ENCODE results near the gene GDF3. TPM values are rescaled to one million over a fixed set of nuclear protein-coding genes. Genes with fewer than 3 reads are reported as not detected.
"Not testable (repeated sequence)": the region's sequence is repeated elsewhere in the genome, so short reads cannot be mapped to it uniquely, and the experiment has no call there.

The GDF3 gene
- total RNA-seq, 4 donors from 2014 or later = not detected

- Histone ChIP-seq H3K4me1 (peaks cover 0 to 10% (median 5%) of the 10 kb centered on the region in 4 donors), H3K9me3 (no peaks in the 10 kb centered on the region), H3K4me3 (no peak overlapping the region), H3K36me3 (no peaks in the 10 kb centered on the region), H3K27me3 (peaks cover 9% of the 10 kb centered on the region), H3K27ac (no peak overlapping the region)
- no peak for TF ChIP-seq EP300 (IDR thresholded peaks at IDR 0.05; ENCODE audit: low read depth)
- TF ChIP-seq POLR2AphosphoS5 (IDR thresholded peaks at IDR 0.05) = no peak
- TF ChIP-seq POLR2A (IDR thresholded peaks at IDR 0.05) = no peak
- no peak for TF ChIP-seq CTCF (IDR thresholded peaks at IDR 0.05)
- DNase-seq = no peak
- 80% methylated on average over 1 of the region's 1 CpG; no CpG with 5 or more reads in 1 of the 2 donors for WGBS, 2 donors (ENCODE audit: low coverage in 1 of 2)
- in situ Hi-C loops (cut with MboI; ENCODE audit: low pct_ligation_motif_present in 1 of 4, low pct_unique_long_range_greater_than_20kb in 1 of 4, low sequenced_read_pairs in 3 of 4) = loop anchor here in 1 of 4 donors (5.0 kb wide), 1 partner anchor 420 kb away; no protein-coding TSS in a partner anchor
- intact Hi-C loops (cut with DNase I; ENCODE audit: low total_unique reads) = loop anchor here (5.0 kb wide), 1 partner anchor 425 kb away; no protein-coding TSS in a partner anchor
Observed at GRCh38 chr12:7642287-7642686, 53.3 kb downstream of the GDF3 start.

DNA sequence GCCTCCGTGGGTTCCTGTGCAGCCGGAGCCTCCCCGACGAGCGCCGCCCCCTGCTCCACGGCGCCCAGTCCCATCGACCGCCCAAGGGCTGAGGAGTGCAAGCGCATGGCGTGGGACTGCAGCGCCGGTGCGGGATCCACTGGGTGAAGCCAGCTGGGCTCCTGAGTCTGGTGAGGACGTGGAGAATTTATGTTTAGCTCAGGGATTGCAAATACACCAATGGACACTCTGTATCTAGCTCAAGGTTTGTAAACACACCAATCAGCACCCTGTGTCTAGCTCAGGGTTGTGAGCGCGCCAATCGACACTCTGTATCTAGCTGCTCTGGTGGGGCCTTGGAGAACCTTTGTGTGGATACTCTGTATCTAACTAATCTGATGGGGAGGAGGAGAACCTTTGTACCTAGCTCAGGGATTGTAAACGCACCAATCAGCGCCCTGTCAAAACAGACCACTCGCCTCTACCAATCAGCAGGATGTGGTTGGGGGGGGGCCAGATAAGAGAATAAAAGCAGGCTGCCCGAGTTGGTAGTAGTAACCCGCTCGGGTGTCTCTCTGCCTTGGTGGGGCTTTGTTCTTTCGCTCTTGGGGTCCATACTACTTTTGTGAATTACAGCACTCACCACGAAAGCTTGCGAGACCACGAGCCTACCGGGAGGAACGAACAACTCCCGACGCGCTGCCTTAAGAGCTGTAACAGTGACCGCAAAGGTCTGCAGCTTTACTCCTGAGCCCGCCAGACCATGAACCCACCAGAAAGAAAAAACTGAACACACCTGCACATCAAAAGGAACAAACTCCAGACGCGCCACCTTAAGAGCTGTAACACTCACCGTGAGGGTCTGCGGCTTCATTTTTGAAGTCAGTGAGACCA lies 55.2 kb downstream of the GDF3 start:
- not testable (repeated sequence) for DNase-seq
- intact Hi-C loops (cut with DNase I; ENCODE audit: low total_unique reads) = loop anchor here (5.0 kb wide), 1 partner anchor 423 kb away; no protein-coding TSS in a partner anchor

More for the DNA sequence above, 55.2 kb downstream of the GDF3 start:
- 67% methylated on average over 40 of the region's 40 CpGs; no CpG with 5 or more reads in 1 of the 2 donors for WGBS, 2 donors (ENCODE audit: low coverage in 1 of 2)
- in situ Hi-C loops (cut with MboI; ENCODE audit: low pct_ligation_motif_present in 1 of 4, low pct_unique_long_range_greater_than_20kb in 1 of 4, low sequenced_read_pairs in 3 of 4) = loop anchor here in 1 of 4 donors (5.0 kb wide), 1 partner anchor 418 kb away; no protein-coding TSS in a partner anchor
- H3K4me1 ChIP-seq, H3K9me3 ChIP-seq, H3K36me3 ChIP-seq: not testable (repeated sequence)
- H3K4me3 ChIP-seq = peak overlapping the region in 3 of 4 donors; percentile 11 to 36 (median 16)
- H3K27ac ChIP-seq = peak overlapping the region in 1 of 4 donors; percentile 25
- H3K27me3 ChIP-seq = peaks cover 12% of the 10 kb centered on the region

Other genes starting within 250 kb of the GDF3 start
- 10 to 100 TPM; 14.9 to 80.3 (median 43.8) TPM for gene CD163, start 192.0 kb downstream of the GDF3 start, total RNA-seq
- gene APOBEC1, start 29.9 kb downstream of the GDF3 start, total RNA-seq = 1 to 10 TPM in 2 of 4 donors, not detected in 2; 5.7 to 8.3 TPM
- gene DPPA3, start 15.7 kb upstream of the GDF3 start, total RNA-seq = not detected
- not detected for gene CLEC4C, start 51.6 kb upstream of the GDF3 start, total RNA-seq
- gene NANOGNB, start 69.4 kb upstream of the GDF3 start, total RNA-seq = not detected
- under 1 TPM in 2 of 4 donors, not detected in 2; 0.16 to 0.41 TPM for gene NANOG, start 93.6 kb upstream of the GDF3 start, total RNA-seq
- gene SLC2A14, start 177.1 kb upstream of the GDF3 start, total RNA-seq = under 1 TPM in 2 of 4 donors, not detected in 2; 0.48 to 0.96 TPM
- gene SLC2A3, start 240.4 kb upstream of the GDF3 start, total RNA-seq = 10 to 100 TPM in 1 of 4 donors, 1 to 10 TPM in 2, under 1 TPM in 1; 0.80 to 10.2 (median 8.1) TPM

Data from transverse colon (tissue), 4 donors.